ENCODE measurements around the gene CELF5.
A peak's percentile ranks its signal among the peaks of the same experiment; 100 is the strongest.
"Not testable (repeated sequence)": the region's sequence is repeated elsewhere in the genome, so short reads cannot be mapped to it uniquely, and the experiment has no call there.

Gene CELF5

DNA sequence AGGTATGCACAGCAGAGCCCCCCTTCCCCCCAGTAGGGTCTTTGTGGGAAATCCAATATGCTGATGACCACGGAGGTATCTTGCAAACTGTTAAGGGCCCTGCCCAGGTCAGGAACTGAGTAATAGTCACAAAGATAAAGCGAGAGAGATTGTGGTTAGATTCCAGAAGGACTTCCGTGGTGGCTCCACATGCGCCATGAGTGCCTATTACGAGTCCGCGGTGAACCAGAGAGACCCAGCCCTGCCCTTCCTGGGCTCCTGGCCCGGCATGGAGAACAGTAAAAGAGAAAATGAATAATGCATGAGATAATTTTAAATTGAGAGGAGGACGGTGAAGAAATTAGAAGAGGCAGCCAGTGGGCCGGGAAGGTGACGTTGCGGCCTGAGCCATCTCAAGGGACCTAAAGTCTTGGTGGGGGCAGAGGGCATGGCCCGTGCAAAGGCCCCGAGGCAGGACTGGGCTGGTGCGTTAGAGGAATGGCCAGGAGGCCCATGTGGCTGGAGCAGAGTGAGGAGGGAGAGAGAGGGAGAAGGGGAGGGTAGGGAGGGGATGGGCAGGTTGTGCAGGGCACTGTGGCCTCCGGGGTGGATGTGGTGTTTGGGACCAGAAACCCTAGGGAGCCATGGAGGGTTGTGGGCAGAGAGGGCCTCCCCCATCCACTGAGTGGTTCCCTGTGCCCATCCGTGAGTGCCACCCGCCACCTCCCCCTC, 95.3 kb downstream of the CELF5 start:
- no peak for DNase-seq (ENCODE audit: low read depth in 2 of 3, low spot score in 1 of 3)

DNA sequence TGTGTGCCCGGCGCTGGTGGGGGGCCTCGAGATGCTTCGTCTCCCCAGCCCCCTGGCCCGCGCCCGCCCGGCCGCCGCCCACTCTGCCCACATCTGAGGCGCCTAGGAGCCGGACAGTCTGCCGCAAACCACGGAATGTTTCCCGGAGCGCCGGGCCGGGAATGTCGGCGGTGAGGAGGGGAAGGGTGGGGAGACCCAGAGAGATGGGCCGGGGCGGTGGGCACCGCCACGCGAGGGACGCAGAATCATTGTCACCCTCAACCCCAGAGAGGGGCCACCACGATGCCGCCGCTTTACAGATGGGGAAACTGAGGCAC, 95.9 kb downstream of the CELF5 start:
- DNase-seq (ENCODE audit: low read depth in 2 of 3, low spot score in 1 of 3): no peak

DNA sequence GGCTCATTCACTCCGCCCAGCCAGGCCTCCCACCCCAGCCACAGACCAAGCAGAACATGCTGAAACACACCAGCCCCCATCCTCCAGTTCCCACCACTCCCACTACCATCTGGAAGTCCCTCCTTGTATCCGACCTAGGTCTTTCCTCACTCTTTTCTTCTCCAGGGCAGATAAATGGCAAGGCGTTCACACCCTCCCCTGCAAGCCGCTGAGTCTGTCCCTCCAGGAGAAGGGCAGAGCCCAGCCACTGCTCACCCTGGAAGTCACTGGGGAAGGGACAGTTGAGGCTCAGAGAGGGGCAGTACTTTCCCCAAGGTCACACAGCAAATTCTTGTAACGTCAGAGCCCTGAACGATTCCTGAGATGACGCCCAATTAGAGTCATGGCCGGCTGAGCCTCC, 96.4 kb downstream of the CELF5 start:
- DNase-seq (ENCODE audit: low read depth in 2 of 3, low spot score in 1 of 3): no peak

DNA sequence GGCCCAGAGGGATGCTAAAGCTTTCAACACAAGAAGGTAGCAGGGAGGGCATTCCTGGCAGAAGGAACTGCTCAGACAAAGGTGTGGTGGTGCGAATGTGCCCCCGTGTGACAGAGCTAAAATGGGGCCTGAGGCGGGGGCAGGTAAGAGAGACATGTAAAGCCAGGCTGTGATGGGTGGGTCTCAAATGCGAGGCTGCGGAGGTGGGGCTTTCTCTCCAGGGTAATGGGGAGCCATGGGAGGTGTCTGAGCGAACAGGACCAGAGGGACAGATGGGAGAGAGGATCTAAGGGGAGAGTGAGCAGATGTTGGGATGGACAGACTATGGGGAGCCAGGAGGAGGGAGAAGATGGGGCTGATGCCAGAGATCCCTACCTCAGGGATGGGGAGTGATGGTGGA, 97.2 kb downstream of the CELF5 start:
- no peak for DNase-seq (ENCODE audit: low read depth in 2 of 3, low spot score in 1 of 3)

DNA sequence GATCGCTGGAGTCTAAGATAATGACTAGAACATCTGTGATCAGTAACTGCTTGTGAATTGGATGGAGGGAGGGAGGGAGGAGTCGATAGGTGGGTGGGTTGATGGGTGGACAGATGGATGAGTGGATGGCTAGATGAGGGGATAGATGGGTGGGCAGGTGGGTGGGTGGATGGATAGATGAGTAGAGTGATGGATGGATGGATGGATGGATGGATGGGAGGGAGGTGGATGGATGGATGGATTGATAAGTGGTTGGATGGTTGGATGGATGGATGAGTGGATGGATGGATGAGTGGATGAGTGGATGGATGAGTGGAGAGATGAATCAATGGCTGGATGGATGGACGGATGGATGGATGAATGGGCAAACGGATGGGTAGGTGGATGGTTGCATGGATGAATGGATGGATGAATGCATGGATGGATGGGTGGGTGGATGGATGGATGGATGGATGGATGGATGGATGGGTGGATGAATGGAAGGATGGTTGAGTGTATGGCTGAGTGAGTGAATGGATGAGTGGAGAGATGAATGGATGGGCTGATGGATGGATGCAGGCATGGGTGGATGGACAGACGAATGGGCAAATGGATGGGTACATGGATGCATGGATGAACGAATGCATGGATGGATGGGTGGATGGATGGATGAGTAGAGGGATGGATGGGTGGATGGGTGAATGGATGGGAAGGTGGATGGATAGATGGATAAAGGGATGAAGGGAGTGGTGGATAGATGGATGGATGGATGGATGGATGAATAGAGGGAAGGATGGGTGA, 97.9 kb downstream of the CELF5 start:
- no peak for DNase-seq (ENCODE audit: low read depth in 2 of 3, low spot score in 1 of 3)

DNA sequence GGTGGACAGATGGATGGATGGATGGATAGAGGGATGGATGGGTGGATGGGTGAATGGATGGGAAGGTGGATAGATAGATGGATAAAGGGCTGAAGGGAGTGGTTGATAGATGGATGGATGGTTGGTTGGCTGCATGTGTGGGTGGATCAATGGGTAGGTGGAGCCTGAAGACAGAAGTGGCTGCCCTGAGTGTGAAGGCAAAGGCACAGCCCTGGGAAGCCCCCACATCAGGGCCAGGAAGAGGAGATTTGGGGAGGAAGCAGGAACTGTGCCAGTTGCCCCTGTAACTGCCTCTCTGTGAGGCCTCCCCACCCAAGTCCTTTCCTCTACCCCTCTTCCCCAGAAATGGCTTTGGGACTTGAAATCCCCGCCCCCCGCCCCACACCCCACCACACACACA, 98.6 kb downstream of the CELF5 start:
- DNase-seq (ENCODE audit: low read depth in 2 of 3, low spot score in 1 of 3): no peak

DNA sequence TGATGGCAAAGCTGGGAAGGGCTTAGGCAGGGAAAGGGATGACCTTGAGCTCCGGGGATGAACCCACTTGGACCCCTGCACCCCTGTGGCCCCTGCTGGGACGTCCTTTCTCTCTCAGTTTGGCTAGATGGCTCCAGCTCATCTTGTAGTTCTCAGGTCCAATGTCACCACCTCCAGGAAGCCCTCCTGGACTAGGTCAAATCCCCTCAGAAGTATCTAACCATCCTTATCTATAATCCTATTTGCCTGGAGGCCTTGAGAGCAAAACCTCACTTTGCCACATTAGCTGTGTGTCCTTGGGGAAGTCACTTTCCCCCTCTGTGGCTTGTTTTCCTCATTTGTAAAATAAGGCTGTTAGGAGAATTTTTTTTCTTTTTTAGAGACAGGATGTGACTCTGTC, 99.2 kb downstream of the CELF5 start:
- no peak for DNase-seq (ENCODE audit: low read depth in 2 of 3, low spot score in 1 of 3)

DNA sequence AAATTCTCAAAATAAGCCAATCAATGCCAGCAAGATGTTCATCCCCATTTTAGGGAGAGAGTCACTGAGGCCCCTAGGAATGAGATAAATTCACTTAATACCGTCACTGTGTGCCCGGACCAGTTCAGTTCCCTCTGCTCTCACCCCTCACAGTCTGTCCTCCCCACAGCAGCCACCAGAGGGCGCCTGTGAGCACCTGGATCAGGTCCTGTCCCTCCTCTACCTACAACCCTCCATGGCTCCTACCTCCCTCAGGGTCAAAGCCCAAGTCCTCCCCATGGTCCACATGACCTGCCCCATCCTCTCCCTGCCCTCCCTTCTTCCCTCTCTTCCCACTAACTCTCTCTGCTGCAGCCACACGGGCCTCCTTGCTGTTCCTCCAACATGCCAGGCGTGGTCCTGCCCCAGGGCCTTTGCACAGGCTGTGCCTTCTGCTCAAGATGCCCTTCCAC, 100.0 kb downstream of the CELF5 start:
- DNase-seq (ENCODE audit: low read depth in 2 of 3, low spot score in 1 of 3): peak; percentile 72 to 84 (median 79)

DNA sequence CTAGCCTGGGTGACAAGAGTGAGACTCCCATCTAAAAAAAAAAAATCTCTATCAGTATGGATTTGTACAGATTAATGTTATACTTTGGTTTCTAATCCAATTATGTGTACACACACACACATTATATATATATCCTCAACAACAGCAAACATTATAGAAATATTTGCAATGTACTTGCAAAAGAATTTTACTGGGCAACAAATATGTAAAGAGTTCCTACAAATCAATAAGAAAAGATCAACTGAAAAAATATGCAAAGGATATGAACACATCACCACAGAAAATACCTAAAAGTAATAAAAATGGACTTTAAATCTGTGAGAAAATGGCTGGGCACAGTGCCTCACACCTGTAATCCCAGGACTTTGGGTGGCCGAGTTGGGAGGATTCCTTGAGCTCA, 101.0 kb downstream of the CELF5 start:
- no peak for DNase-seq (ENCODE audit: low read depth in 2 of 3, low spot score in 1 of 3)

DNA sequence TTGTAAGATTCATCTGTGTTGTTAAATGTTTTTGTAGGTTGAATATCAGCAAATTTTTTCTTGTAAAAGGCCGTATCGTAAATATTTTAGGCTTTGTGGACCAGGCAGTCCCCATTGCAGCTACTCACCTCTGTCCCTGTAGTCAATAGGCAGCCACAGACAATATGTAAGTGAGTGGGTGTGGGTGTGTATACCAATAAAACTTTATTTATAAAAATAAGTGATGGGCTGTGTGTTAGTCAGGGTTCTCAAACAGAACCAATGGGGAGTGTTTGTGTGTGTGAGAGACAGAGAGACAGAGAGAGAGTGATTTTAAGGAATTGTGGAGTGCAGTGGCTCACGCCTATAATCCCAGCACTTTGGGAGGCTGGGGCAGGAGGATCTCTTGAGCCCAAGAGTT, 104.3 kb downstream of the CELF5 start:
- DNase-seq (ENCODE audit: low read depth in 2 of 3, low spot score in 1 of 3): no peak

DNA sequence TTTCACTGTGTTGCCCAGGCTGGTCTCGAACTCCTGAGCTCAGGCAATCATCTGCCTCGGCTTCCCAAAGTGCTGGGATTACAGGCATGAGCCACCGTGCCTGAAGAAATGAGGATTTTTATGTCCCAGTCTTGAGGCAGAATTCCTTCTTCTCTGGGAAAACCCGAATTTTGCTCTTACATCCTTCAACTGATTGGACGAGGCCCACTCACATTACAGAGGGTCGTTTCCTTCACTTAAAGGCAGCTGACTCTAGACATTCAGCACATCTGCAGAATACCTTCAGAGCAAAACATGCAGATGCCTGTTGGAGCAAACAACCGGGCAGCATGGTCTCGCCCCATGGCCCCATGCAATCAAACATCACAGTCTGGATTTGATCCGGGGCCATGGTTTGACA, 105.6 kb downstream of the CELF5 start:
- no peak for DNase-seq (ENCODE audit: low read depth in 2 of 3, low spot score in 1 of 3)

DNA sequence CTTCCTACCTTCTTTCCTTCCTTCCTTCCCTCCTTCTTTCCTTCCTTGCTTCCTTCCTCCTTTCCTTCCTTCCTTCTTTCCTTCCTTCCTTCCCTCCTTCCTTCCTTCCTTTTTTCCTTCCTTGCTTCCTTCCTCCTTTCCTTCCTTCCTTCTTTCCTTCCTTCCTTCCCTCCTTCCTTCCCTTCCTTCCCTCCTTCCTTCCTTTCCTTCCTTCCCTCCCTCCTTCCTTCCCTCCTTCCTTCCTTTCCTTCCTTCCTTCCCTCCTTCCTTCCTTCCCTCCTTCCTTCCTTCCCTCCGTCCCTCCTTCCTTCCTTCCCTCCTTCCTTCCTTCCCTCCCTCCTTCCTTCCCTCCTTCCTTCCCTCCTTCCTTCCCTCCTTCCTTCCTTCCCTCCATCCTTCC, 107.8 kb downstream of the CELF5 start:
- DNase-seq (ENCODE audit: low read depth in 2 of 3, low spot score in 1 of 3): not testable (repeated sequence)

DNA sequence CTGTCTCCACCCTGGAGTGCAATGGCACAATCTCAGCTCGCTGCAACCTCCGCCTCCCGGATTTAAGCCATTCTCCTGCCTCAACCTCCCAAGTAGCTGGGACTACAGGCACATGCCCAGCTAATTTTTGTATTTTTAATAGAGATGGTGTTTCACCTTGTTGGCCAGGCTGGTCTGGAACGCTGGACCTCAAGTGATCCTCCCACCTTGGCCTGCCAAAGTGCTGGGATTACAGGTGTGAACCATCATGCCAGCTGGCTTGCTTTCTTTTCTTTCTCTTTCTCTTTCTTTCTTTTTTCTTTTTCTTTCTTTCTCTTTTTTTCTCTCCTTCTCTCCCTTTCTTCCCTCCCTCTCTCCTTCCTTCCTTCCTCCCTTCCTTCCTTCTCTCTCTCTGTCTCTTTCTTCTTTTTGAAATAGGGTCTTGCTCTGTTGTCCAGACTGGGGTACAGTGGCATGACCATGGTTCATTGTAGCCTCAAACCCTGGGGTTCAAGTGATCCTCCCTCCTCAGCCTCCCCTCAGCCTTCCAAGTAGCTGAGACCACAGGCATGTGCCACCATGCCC, 108.6 kb downstream of the CELF5 start:
- DNase-seq (ENCODE audit: low read depth in 2 of 3, low spot score in 1 of 3): no peak

DNA sequence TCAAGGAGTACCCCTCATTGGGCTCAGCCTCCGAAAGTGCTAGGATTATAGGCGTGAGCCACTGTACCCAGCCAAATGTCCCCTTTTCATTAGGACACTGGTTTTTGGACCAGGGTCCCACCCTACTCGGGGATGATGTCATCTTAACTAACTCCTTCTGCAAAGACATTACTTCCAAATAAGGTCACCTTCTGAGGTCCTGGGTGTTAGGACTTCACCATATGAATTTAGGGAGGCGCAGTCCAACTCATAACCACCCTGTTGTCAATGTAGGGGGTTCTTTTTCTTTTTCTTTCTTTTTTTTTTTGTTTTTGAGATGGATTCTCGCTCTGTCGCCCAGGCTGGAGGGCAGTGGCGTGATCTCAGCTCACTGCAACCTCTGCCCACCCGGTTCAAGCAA, 109.2 kb downstream of the CELF5 start:
- DNase-seq (ENCODE audit: low read depth in 2 of 3, low spot score in 1 of 3): no peak

DNA sequence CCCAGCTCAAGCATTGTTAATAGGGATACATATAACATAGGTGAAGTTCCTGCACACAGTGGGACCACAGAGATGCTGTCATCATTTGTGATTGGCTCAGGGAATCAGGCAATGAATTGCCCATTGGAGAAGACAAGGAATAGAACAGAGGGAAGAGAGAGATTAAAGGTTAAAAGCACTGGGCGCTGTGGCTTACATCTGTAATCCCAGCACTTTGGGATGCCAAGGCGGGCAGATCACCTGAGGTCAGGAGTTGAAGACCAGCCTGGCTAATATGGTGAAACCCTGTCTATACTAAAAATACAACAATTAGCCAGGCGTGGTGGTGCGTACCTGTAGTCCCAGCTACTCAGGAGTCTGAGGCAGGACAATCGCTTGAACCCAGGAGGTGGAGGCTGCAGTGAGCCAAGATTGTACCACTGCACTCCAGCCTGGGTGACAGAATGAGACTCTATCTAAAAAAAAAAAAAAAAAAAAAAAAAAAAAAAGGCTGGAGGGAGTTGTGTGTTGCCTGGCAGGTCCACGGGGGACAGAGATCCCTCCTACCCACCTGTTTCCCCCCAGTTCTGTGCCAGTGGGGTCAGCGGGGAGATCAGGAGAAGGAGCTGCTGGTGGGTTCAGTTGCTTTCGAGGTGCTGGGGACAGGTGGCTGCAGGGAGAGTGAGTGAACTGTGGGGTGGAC, 110.4 kb downstream of the CELF5 start:
- DNase-seq (ENCODE audit: low read depth in 2 of 3, low spot score in 1 of 3): not testable (repeated sequence)

DNA sequence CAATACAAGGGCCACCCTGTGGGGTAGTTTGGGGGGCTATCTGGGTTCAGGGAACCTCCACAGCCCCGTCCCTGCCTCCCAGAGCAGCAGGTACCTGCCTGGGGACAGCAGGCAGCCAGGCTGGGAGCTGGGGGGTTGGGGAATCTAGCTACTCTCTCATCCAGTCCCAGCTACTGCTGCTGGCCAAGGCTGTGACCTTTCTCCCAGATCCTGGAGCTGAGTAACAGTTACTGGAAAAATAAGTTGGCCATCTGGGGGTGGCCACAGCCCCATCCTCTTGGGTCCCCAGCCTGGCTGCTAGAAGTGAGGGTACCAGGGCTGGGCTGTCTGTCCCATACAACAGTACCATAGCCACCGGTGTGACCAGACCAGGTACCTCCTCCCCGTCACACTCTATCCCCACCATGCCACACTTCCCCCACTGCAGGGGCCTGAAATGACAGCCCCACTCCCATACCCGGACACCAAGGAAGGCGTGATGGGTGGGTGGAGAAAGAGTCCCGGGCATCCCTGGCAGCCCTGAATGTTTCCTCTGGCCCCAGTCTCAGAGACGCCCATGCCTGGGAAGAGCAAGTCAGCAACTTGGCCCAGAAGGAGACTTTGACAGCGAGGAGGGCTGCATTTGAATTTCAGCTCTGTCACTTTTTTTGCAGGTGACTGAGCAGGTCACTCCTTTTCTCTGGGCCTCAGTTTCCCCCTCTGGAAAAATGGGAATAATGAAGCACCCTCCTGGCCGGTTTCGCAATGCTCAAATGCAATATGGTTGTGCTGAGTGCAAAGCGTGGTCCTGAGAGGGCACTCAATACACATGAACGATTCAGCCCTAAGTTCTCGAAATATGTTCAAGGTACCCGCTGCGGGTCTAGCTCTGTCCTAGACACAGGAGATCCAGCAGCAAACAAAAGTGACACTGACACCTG, 111.2 kb downstream of the CELF5 start:
- DNase-seq (ENCODE audit: low read depth in 2 of 3, low spot score in 1 of 3): no peak

DNA sequence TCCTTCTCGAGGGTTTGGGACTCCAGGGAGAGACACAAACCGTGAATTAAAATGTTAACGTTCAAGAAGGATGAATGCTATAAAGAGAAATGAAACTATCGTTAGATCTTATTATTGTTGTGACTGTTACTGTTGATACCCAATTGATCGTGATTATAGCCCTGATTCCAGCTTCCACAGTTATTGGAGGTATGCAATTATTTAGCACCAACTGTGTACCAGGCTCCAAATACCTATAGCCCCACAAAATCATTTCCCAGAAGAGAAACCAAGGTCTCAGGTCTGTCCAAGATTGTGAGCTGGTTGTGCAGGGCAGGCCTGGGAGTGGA, 111.9 kb downstream of the CELF5 start:
- DNase-seq (ENCODE audit: low read depth in 2 of 3, low spot score in 1 of 3): no peak

DNA sequence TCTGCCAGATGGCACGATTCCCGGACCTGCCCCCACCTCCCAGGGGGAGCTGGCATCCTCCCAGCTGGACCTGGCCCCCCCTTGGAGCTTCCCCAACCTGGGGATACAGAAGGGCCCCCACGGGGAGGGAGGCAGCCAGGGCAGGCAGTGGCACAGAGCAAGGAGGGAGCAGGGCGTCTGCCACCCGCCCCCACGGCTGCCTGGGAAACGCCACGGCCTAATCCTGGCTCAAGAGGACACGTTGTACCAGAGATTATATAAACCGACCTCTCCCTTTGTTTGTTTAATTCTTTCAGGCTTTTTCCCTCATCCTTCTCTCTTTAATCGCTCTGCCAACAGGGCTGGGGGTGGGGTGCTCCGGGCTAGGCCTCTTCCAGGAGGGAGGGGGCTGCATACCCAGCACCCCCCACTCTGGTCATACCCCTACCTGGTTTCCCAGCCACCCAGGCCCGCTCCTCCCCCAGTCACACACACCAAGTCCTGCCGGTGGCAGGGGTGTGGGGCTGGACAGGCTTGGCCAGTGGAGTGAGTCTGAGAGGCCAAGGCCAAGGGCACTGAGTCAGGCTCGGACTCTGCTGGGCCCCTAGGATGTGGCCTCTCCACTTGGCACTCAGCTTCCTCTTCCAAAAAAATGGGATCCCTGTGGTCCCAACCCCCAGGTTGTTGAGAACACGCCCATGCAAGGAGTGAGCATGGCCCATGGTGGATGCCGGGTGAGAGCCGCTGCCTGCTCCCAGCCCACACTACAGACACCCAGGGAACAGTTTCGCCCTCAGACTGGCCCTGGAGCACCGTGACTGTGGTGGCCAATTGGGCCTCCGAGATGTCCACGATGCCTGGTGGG, 112.4 kb downstream of the CELF5 start:
- no peak for DNase-seq (ENCODE audit: low read depth in 2 of 3, low spot score in 1 of 3)

DNA sequence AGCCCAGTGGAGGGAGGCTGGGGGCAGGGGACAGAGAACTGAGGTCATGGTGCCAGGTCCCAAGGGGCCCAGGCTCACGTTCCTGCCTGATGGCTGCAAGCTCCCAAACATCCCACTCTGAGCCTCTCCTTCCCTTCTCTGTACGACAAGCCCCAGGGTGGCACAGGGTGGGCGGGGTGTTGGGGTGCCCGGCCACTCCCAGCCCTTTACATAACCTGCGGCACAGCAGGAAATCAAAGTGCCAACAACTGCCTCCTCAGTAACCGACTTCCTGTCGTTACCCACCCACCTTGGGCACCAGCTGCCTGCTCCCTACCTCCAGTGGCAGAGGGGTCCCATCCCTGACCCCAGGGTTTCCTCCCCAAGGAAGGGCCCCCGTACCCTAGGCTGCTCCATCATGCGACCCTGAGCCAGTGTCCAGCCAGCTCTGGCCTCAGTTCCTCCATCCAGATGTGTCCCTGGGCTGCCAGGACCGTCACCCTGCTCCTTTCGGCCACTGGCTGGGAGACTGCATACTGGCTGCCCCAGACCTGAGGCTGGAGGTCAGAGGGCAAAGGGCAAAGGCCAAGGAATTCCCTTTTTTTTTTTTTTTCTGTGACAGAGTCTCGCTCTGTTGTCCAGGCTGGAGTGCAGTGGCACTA, 114.2 kb downstream of the CELF5 start:
- peak in 1 of 3 donors; percentile 18 for DNase-seq (ENCODE audit: low read depth in 2 of 3, low spot score in 1 of 3)

DNA sequence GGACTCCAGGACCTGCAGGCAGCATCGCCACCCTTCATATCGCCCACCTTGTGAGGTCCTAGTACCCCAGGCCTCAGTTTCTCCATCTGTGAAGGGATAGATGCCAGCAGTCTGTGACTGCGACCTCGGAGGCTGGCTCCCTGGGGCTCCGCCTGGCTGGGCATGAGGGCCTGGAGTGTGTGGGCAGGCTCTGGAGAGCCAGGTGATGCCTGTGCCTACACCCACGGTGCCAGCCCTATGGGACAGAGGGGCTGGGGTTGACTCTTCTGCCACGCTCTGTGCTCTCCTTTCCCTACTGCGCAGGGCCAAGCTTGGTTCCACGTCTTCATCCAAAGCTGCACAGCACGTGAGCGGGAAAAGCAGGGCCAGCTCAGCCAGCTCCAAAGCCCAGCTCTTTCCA, 115.9 kb downstream of the CELF5 start:
- no peak for DNase-seq (ENCODE audit: low read depth in 2 of 3, low spot score in 1 of 3)
